Gastrocnemius medialis (tissue), 4 donors: ENCODE results near the gene LTN1. TPM values are rescaled to one million over a fixed set of nuclear protein-coding genes. Genes with fewer than 3 reads are reported as not detected.
"Not testable (repeated sequence)": the region's sequence is repeated elsewhere in the genome, so short reads cannot be mapped to it uniquely, and the experiment has no call there.

Experiments used
- ATAC-seq, 2 donors: fragments of 150-250 bp; one replicate each; pipeline ENCODE4 v1.9.1; 2016
- DNase-seq, 2 donors: peaks; one replicate each; pipeline ENCODE4 v3.0.0-alpha.2; 2019
- H3K27ac ChIP-seq, 4 donors: fragments of 200-600 bp; sonication (generic); 1 replicate in 1 of 4; 2 replicates in 3 of 4; pipeline ENCODE4 v1.5.1; 2016 to 2018; ENCODE audit warnings: mild to moderate bottlenecking in 2 of 4, moderate library complexity in 1 of 4
- H3K27me3 ChIP-seq, 3 donors: fragments of 200-600 bp; sonication (generic) in 2 of 3; 1 replicate in 1 of 3; 2 replicates in 2 of 3; pipeline versions ENCODE4 v1.5.1 to v1.6.0; 2016 to 2019; ENCODE audit warnings: mild to moderate bottlenecking in 1 of 3, moderate library complexity in 1 of 3
- H3K36me3 ChIP-seq, 2 donors: fragments of 200-600 bp; sonication (generic) in 1 of 2; one replicate each; pipeline ENCODE4 v1.5.1; 2017 to 2018
- H3K4me1 ChIP-seq, 2 donors: fragments of 200-600 bp; sonication (generic) in 1 of 2; one replicate each; pipeline ENCODE4 v1.5.1; 2016 to 2017; ENCODE audit warnings: mild to moderate bottlenecking in 2 of 2
- H3K4me3 ChIP-seq, 4 donors: fragments of 200-600 bp; sonication (generic) in 3 of 4; 1 replicate in 1 of 4; 2 replicates in 3 of 4; pipeline ENCODE4 v1.5.1; 2016 to 2019; ENCODE audit warnings: mild to moderate bottlenecking in 2 of 4
- H3K9me3 ChIP-seq, 3 donors: fragments of 200-600 bp; sonication (generic) in 2 of 3; 1 replicate in 1 of 3; 2 replicates in 2 of 3; pipeline ENCODE4 v1.5.1; 2016 to 2019
- CTCF ChIP-seq, 5 experiments: fragments of 450-650 bp in 3 of 5; fragments of 200-600 bp in 2 of 5; sonication (generic) in 2 of 5; IDR thresholded peaks in 4 of 5; conservative IDR thresholded peaks in 1 of 5; 1 replicate in 4 of 5; 2 replicates in 1 of 5; pipeline ENCODE4 v1.5.1; 2016 to 2019; ENCODE audit warnings: antibody characterized with exemption in 5 of 5, mild to moderate bottlenecking in 3 of 5, moderate library complexity in 3 of 5
- POLR2A ChIP-seq, 2 donors: fragments of 450-650 bp; IDR thresholded peaks; one replicate each; pipeline ENCODE4 v1.6.1; 2017; ENCODE audit warnings: antibody characterized with exemption in 2 of 2, mild to moderate bottlenecking in 2 of 2, moderate library complexity in 2 of 2
- in situ Hi-C, 4 donors: fragments of 200-750 bp; cut with MboI; loops; one replicate each; pipeline versions ENCODE4 v1.15.0 to v1.8.0; 2017; ENCODE audit warnings: low sequenced_read_pairs in 4 of 4
- intact Hi-C: fragments of 100-400 bp; cut with DNase I; formaldehyde crosslinking; loops from one replicate; pipeline ENCODE4 v1.15.1; 2023; ENCODE audit warnings: low total_unique reads
- total RNA-seq, 4 donors: library from RNA; depleted of rRNA; stranded (reverse); fragments of >200 nt; gene quantifications; one replicate each; pipeline versions ENCODE4 v1.1.0 to v1.2.3, GENCODE V29; 2016

LTN1 gene
- total RNA-seq, 4 donors from 2014 or later, result 22.7 to 33.3 (median 23.2) TPM

- Histone ChIP-seq H3K4me3 (peak overlapping the region; percentile 43 to 99 (median 97)), H3K36me3 (no peaks in the 10 kb centered on the region), H3K27me3 (no peaks in the 10 kb centered on the region), H3K4me1 (peaks cover 17 to 27% of the 10 kb centered on the region in 2 donors), H3K27ac (peak overlapping the region; percentile 89 to 98 (median 96)), H3K9me3 (no peaks in the 10 kb centered on the region)
- DNase-seq (no peak), ATAC-seq (no peak)
- TF ChIP-seq CTCF (IDR thresholded peaks at IDR 0.05 in 4 of 5, conservative IDR thresholded peaks at IDR 0.05 in 1 of 5), result no peak
- TF ChIP-seq POLR2A (IDR thresholded peaks at IDR 0.05), result no peak
- intact Hi-C loops, result loop anchor here (2.0 to 10.0 kb wide), 2 partner anchors 80 to 108 kb away; partner anchors contain the start of gene CCT8
- in situ Hi-C loops, result no loop called here
These were observed 584 bp upstream of the LTN1 start for GRCh38 chr21:28993293-28993629.

- H3K9me3 ChIP-seq, result no peaks in the 10 kb centered on the region
- peak overlapping the region; percentile 89 to 98 (median 96) for H3K27ac ChIP-seq
- H3K4me1 ChIP-seq, result peaks cover 17 to 27% of the 10 kb centered on the region in 2 donors
- DNase-seq, result no peak
- H3K4me3 ChIP-seq, result peak overlapping the region; percentile 89 to 99 (median 97)
- no peak for TF ChIP-seq POLR2A (IDR thresholded peaks at IDR 0.05)
- TF ChIP-seq CTCF (IDR thresholded peaks at IDR 0.05 in 4 of 5, conservative IDR thresholded peaks at IDR 0.05 in 1 of 5), result no peak
- H3K36me3 ChIP-seq, result no peaks in the 10 kb centered on the region
- in situ Hi-C loops, result no loop called here
- intact Hi-C loops, result loop anchor here (1.0 to 10.0 kb wide), 3 partner anchors 32 to 107 kb away; partner anchors contain the start of genes CCT8 and USP16
- H3K27me3 ChIP-seq, result no peaks in the 10 kb centered on the region
- ATAC-seq, result peak in 1 of 2 donors; percentile 26
These were observed 684 bp downstream of the LTN1 start for GRCh38 chr21:28991861-28992525.

- in situ Hi-C loops, result not testable (repeated sequence)
These were observed 4.5 kb downstream of the LTN1 start for GRCh38 chr21:28988146-28988545.

GRCh38 chr21:28986677-28987076 lies 6.0 kb downstream of the LTN1 start:
- peaks cover 0 to 44% of the 10 kb centered on the region in 2 donors for H3K36me3 ChIP-seq
- no peaks in the 10 kb centered on the region for H3K9me3 ChIP-seq
- no peak overlapping the region for H3K4me3 ChIP-seq
- peaks cover 13 to 18% of the 10 kb centered on the region in 2 donors for H3K4me1 ChIP-seq
- DNase-seq (no peak), ATAC-seq (no peak)
- no peak for TF ChIP-seq POLR2A (IDR thresholded peaks at IDR 0.05)
- no peaks in the 10 kb centered on the region for H3K27me3 ChIP-seq
- no peak overlapping the region for H3K27ac ChIP-seq
- intact Hi-C loops (no loop called here), in situ Hi-C loops (no loop called here)

More at GRCh38 chr21:28988146-28988545, 4.5 kb downstream of the LTN1 start:
- ATAC-seq, H3K27ac ChIP-seq, H3K27me3 ChIP-seq, H3K9me3 ChIP-seq, intact Hi-C loops, DNase-seq, H3K4me3 ChIP-seq: not testable (repeated sequence)
- Histone ChIP-seq H3K4me1 (peaks cover 17 to 23% of the 10 kb centered on the region in 2 donors), H3K36me3 (peaks cover 0 to 29% of the 10 kb centered on the region in 2 donors)

- no peaks in the 10 kb centered on the region for H3K4me1 ChIP-seq
- TF ChIP-seq POLR2A (IDR thresholded peaks at IDR 0.05) (no peak), CTCF (IDR thresholded peaks at IDR 0.05 in 4 of 5, conservative IDR thresholded peaks at IDR 0.05 in 1 of 5) (no peak)
- intact Hi-C loops, result no loop called here
- DNase-seq (no peak), ATAC-seq (no peak)
- peaks cover 0 to 72% of the 10 kb centered on the region in 2 donors for H3K36me3 ChIP-seq
- H3K27me3 ChIP-seq, result no peaks in the 10 kb centered on the region
- in situ Hi-C loops, result no loop called here
- no peak overlapping the region for H3K27ac ChIP-seq
- no peaks in the 10 kb centered on the region for H3K9me3 ChIP-seq
- H3K4me3 ChIP-seq, result no peak overlapping the region
These were observed 10.0 kb downstream of the LTN1 start for GRCh38 chr21:28982637-28983036.
